ENCODE data around the gene CCNH.

The CCNH gene

DNA sequence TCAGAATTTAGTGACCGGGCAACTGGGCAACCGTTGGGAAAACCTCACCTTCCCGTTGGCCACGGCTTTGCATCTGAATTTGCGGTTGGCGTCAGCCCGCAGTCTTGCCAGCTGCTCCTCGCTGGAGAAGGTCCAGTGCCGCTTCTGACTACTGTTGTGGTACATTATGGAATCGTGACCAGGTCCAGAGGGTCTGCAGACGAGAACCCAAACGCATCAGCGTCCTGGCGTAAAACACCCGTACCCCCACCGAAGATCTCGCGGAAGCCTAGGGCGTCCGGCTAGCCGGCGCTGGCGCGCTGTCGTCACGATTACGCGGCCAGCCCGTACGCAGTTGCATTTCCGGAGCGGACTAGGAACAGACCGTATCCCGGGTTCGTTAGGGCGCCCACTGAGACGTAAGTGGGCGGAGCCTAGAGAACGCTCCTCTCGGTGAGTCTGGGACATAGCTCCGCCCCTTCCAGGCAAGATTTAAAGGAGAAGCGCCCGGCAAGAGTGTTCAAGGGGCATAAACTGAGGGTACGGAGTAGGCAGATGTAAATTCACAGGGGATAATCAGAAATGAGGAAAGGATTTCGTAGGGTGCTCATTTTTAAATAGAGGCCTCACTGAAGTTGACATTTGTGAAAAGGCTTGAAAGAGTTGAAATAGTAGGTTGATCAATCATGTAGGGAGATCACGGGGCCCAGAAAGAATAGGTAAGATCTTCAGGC, at the start of gene CCNH:
CCNH (minus strand) TSS at position 301 of the 713 bp plus-strand sequence; CDS start at position 165, 136 bp downstream.
- peak; percentile 85 for FAIRE-seq

DNA sequence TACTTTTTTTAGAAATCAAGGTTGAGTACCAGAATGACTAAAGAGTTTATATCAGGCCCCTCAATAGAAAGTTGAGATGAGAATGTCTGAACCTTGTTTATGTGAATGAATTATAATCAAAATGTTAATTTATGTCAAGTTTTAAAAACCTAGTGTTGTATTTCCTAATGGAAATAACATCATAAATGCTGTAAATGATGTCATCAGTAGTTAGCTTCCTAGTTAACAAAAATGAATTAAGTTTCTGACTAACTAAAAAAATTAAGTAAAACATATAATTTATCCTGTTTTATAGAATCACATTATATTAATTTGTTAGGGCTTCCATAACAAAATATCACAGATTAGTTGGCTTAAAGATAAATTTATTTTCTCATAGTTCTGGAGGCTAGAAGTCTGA, 45.0 kb upstream of the CCNH start:
- no peak for FAIRE-seq

DNA sequence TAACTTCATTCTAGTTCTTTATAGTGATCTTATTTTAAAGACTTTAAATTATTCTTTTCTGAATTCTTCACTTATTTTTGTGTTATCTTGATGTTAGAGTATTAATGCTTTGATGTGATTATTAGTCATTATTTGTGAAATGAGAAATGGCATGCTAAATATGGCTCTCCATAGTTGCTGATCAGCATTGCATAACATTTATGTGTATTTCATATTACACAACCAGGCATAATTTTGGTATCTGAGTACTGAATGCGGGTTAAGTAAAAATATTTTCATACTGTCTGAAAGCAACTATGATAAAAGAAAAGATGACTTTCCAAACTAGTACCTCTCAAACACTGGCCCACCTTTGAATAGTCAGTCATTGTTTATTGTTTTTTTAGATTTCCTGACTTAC, 41.1 kb upstream of the CCNH start:
- FAIRE-seq = no peak

DNA sequence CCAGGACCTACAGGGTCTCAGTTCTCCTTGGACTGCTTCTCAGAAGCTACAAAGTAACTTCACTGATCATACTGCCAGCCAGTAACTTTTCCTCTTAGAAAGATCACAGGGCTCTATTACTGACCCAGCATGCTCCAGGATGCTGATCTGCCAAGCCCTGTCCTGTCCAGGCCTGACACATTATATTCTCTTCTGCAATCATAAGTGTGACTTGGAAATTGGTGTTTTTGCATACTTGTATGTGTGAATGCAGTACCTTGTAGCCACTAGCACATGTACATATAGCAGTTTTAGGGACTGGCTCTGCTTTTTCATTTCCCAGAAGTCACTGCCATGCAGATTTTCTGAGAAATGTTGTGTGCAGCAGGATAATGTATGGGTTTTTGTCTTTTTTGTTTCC, 40.1 kb upstream of the CCNH start:
- no peak for FAIRE-seq

DNA sequence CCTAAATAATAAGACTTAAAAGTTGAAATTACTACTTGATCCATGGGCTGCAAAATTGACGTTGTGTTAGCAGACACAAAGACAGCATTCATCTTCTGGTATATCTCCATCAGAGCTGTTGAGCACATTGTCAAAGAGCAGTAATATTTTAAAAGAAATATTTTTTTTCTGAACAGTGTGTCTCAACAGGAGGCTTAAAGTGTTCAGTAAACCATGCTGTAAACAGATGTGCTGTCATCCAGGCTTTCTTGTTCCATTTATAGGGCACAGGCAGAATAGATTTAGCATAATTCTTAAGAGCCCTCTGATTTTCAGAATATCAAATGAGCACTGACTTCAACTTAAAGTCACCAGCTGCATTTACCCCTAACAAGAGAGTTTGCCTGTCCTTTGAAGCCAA, 29.7 kb upstream of the CCNH start:
- FAIRE-seq = no peak

DNA sequence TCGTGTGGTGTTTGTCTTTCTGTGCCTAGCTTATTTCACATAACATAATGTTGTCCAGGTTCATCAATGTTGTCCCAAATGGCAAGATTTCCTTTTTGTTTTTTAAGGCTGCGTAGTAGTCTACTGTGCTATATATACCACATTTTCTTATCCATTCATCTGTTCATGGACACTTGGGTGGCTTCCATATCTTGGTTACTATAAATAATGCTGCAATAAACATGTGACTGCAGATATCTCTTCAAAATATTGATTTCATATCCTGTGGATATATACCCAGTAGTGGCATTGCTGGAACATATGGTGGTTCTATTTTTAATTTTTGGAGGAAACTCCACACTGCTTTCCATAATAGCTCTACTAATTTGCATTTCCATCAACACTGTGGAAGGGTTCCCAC, 25.5 kb upstream of the CCNH start:
- FAIRE-seq = no peak

DNA sequence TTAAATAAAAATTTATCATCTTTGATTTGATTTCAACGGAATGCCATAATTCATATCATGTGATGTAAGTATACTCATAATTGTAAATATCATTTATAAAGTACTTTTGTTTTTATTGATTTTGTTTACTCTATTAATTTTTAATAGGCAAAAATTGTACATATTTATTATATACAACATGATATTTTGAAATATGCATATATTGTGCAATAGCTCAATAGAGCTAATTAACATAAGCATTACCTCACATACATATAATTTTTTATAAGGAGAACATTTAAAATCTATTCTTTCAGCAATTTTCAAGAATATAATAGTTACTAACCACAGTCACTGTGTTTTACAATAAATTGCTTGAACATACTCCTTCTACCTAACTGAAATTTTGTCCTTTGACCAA, 25.0 kb upstream of the CCNH start:
- FAIRE-seq = no peak

DNA sequence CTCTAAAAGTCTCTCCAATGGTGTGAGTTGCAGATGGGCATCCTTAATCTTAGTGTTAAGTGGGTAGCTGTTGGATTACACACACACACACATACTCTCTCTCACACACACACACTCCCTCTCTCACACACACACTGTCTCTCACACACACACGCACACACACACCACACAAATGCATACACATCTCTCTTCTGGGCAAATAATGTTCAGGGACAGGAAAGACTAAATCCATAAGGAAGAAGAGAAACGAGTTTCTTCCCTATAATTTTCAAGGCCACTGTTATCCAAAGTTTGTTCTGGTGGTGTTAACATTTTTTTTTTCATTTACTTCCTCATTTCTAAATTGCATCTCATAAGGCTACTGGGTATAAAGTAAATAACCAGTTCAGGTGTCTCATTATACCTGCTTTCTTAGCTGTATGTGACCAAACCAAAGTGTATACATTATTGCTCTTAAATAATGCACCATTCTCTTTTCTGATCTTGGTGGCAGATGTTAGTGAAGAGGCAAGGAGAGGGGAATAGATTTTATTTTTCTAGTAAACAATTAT, 22.5 kb upstream of the CCNH start:
- peak; percentile 28 for FAIRE-seq

DNA sequence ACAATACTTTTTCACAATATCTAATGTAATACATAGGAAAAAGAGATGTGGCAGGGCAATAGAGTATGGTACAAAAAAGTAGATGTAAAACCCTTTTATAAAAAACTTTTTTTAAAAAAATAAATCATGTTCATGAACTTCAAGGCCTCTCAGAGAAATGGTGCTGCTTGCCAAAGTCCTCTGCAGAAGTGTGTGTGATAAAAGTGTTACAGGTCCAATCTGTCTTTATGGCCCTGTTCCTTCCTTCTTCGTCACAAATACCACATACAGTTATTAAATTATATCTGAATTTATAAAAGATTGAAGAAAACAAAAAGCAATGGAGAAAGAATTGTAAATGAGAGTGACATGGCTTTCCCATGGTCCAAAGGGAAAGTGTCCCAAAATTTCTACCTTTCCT, 21.7 kb upstream of the CCNH start:
- no peak for FAIRE-seq

DNA sequence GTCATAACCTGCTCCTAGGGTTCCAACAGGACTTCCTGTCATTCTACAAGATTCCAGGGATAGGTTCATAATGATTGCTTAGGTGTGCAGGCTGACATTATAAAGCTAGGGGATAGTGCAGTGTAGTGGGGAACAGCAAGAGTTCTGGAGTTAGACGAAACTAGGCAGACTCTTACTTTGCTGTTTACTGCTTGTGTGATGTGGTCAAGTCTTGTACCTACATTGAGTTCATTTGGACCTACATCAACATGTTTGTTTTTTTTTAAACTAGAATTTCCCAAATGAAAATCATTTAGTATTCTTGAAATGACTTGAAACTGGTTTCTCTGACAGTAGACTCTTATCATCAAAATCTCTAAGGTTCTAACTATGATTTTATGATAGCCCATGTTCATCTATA, 21.2 kb upstream of the CCNH start:
- no peak for FAIRE-seq

DNA sequence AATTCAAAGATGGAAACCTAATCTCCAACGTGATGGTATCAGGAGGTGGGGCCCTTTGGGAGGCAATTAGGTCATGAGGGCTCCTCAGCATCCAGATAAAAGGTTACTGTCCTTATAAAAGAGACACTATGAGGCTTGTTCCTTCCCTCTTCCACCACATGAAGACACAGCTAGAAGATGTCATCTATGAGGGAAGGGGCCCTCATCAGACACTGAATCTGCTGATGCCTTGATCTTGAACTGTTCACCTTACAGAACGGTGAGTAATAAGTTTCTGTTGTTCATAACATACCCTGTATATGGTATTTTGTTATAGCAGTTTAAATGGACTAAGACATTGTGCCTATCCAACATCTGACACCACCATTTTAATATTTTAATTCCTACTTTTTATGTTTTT, 19.7 kb upstream of the CCNH start:
- FAIRE-seq = no peak

DNA sequence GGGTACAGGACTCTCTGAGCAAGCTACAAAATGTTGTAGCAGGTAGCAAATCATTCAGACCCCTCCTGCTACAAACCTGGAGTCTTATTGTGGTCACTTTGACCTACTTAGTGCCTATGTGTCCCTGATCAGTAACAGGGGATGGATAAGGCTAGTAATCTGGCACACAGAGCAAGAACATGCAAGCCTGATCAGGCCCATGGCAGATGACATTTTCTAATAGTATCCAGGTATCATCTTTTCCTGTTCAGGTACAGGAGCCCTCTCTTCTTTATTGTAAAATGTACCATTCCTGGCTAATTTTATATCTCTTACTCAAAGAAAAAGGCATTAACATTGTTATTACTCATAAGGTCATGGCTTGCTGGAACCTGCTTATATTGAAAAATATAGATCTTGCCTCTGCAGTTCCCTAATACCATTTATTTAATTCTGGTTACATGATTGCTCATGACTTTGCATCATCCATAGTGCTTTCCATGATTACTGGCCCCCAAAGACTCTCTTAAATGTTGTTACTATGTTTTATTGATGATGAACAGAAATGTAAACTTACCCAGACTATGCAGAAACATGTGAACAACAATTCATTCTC, 18.2 kb upstream of the CCNH start:
- FAIRE-seq = peak; percentile 41

DNA sequence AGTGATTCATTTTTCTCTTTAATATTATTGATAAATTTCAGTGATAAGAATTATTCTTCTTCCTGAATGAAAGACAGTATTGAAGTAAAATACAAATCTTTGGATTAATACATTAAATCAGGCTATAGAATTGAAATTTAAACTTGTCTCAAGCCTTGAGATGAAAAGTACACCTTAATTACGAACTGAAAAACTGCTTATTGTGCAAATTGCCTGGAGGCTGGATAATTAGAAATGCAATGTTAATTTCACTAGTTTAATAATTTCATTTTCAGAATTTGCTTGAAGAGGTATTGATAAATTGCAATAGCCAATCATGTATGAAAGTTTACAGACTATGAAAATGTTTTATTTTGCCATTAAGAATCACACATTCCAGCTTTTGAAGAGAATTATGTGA, 11.0 kb upstream of the CCNH start:
- FAIRE-seq = no peak

DNA sequence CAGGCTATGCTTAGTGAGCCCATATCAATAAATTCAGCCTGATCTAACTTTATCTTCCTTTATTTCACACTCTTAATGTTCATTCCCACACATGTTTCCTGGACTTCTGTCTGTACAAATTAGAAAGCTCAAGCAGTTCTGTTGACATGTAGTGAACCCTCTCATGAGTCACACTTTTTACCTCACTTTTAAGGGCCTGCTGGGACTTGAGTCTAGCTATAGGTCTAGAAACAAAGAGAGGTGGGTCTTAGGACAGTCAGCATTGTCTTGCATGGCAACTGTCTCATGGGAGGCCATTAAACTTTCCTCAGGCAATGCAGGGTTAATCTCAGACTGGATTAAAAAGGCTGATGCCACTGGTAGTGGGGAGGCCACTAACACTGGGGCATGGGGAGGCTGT, 8.6 kb upstream of the CCNH start:
- FAIRE-seq = no peak

DNA sequence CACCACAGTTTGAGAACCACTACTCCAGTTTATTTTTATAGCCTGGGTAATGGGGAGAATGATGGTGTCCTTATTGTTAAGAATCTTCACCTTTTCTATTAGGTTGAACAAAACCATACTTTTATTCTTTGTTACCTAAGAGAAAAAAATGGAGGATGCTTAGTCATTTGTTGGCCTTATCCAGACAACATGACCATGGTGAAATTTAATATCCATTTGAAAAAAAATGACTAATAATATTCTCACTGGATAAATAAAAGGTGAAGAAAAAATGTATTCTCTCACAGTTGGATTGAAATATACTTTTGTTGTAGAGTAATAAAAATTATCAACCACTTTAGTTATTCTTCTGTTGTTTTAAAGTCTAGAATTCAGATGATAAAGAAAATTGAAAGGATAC, 5.8 kb upstream of the CCNH start:
- no peak for FAIRE-seq

DNA sequence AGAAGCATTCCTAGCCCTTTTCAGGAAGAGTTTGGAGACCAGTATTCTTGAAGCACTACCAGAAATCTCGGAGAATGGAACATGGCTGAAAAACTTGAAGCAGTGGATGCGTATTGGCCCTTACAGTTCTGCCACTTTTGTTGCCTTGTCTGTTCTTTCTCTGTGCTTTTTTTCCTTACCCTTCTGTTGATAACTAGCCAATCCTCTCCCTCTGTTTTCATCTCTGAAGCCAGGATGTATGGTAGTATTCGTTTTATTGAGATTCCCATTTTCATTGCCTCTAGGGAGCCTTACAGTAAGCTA, 564 bp upstream of the CCNH start:
- no peak for FAIRE-seq

DNA sequence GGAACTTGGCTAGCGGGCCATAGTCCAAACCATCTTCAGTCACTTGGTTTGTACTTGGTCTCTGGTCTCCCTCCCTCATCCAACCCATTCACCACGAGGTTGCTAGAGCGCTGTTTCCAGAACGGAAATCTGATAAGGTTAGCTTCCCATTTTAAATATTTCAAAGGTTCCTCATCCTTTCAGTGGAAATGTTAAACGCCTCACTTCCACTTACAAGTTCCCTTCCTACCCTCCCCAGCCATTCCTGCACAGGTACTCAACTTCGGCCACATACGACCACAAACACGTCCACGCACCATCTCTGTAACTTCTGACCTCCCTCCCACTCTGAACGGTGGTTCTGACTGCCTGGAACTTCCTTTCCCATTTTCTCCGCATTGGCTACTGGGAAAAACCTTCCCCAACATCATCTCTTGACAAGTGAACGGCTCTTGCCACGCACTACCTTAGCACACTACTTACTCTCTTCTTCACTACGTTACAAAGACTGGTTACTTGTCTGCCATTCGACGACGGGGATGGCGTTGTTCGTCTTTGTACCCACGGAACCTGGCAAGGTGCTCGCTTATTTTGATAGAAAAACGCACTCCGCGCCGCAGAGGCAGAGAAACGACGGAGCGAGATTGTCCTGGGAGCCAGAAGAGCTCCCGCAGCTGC, 629 bp downstream of the CCNH start:
- FAIRE-seq = no peak

DNA sequence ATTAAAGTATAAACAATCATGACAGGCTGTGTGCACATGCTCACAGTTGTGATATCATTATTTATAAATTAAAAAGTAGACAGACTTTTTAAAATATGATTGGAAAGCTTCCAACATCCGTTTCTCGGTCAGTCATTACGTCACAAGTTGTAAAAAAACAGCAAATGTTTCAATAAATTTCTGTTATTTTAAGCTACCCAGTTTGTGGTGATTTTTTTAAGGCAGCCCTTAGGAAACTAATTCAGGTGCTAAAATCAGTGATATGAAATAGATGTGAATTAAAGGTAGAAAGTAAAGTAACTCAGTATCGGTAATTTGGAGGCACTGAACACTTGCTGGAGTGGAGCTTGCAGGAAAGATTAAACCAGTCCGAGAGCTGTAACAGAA, 1.2 kb downstream of the CCNH start:
- FAIRE-seq = no peak

DNA sequence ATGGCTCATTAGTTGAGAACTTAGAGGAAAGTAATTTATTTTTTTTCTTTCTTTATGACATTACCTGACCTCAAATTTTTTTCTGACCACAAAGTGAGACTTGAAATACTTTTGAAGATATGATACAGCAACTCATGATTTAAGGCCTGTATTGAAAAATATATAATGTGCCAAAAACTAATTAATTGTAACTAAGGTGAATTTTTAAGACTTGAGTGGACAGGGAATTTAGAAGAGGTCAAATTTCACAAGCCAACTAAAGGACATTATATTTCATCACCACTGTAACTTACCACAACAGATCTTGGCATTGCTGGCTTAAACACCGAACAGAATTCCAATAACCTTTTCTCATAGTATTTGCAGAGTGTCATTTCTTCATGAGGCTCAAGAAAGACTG, 1.8 kb downstream of the CCNH start:
- FAIRE-seq = no peak

DNA sequence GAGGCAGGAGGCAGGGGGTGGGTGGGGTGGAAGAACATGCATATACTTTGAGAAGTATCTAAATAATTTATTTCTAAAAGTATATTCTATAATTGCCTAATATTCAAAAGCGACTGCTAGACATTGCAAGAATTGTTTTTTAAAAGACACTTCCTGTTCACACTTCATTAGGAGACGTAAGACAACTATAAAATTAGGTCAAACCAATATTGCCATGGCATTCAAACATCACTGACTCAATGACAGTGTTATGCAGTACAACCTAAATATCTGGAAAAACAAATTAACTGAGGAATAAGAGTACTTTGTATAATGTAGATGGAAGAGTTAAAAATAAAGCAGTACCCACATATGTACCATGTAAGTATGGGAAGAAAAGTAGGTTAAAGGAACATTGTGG, 4.5 kb downstream of the CCNH start:
- FAIRE-seq = no peak

DNA sequence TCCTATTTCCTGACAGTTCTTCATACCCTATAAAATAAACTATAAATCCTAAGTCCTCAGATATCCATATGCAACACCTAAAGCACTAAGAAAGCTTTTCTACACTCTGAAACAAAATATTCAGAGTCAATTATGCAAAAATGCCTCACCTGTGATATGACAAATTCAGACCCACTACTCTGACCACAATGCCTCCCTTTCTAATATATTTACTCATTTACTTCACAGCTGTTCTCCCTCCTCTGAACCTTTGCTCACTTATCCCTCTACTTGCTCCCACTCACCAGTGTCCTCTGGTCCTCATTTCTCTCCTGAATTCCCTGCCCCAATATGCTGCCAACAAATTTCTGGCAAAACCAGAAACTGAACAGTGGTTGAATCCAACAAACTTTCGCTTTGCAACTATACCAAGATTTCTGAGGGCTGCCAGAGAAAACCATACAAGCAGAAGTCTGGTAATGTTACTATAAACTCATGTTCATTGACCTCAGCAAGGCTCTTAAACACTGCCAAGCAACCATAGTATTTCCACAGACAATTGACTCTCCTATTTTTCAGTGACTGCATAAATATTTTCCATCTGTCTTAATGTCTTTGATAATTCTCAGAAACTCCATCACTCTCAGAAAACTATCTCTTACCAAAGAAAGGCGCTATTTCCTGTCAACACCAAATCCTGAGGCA, 7.1 kb downstream of the CCNH start:
- FAIRE-seq = no peak

DNA sequence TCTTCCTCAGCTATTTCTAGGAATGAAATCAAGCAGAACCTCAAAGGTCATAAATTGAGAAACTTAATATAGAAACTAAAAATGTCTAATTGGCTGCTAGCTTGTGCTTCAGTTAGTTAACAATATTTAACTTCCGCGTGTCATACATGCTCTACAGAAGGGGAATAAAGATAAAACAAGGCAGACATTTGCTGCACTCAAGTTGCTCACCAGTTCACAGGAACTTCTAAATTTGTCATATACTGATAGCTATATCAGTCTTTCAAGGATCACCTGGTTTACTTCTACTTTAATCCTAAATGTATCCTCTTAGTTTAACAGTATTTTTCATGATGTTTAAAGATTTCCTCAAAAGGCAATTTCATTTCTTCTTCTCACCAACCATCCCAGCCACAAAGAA, 8.4 kb downstream of the CCNH start:
- no peak for FAIRE-seq

DNA sequence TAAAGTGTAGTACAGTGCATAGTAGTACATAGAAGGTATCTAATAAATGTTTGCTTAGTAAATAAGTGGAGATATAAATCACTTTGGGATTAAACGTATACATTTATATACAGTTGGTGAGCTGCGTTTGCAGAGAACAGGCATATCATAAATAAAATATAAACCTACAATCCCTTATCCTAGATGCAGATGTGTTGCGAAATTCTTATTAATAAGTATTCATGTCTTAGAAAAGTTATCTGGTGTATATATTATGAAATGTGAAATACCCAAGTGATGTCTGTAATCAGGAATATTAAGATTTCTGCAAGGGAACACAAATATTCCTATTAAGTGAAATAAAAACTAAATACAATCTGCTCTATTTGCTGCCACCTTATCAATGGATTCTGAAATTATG, 8.8 kb downstream of the CCNH start:
- no peak for FAIRE-seq

DNA sequence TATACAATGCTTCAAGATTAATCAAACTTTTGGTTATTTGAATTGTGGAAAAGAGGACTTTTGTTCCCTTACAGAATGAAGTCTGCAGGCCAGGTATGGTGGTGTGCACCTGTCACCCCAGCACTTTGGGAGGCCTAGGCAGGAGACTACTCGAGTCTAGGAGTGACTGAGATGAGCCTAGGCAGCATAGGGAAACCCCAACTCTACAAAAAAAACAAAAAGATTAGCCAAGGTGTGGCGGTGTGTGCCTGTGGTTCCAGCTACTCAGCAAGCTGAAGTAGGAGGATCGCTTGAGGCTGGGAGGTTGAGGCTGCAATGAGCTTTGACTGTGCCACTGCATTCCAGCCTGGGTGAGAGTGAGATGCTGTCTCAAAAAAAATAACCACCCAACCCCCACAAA, 9.3 kb downstream of the CCNH start:
- FAIRE-seq = no peak

Data from colon (tissue), 2 donors.